ENCODE measurements around the gene MGAT4C. TPM values are rescaled to one million over a fixed set of nuclear protein-coding genes. Genes with fewer than 3 reads are reported as not detected.

The MGAT4C gene
- total RNA-seq, 4 donors from 2014 or later: under 0.01 to 0.60 (median 0.22) TPM; not detected in 1

GRCh38 chr12:86044396-86044795 lies 211.8 kb downstream of the MGAT4C start:
- H3K4me1 ChIP-seq: no peaks in the 10 kb centered on the region
- 84 to 90% methylated on average over 5 of the region's 5 CpGs for WGBS, 2 donors
- H3K27ac ChIP-seq: no peak overlapping the region
- H3K4me3 ChIP-seq: no peak overlapping the region
- H3K27me3 ChIP-seq: no peaks in the 10 kb centered on the region
- DNase-seq (ENCODE audit: low spot score in 2 of 2): no peak
- no peaks in the 10 kb centered on the region for H3K36me3 ChIP-seq
- TF ChIP-seq POLR2A (IDR thresholded peaks at IDR 0.05) (no peak), EP300 (IDR thresholded peaks at IDR 0.05) (no peak)
- peaks cover 0 to 25% (median 0%) of the 10 kb centered on the region in 4 donors for H3K9me3 ChIP-seq

- no peaks in the 10 kb centered on the region for H3K27me3 ChIP-seq
- WGBS, 2 donors: 64 to 82% methylated on average over 3 of the region's 3 CpGs
- no peaks in the 10 kb centered on the region for H3K4me1 ChIP-seq
- H3K4me3 ChIP-seq: no peak overlapping the region
- TF ChIP-seq CTCF (IDR thresholded peaks at IDR 0.05) (no peak), POLR2A (IDR thresholded peaks at IDR 0.05) (no peak), EP300 (IDR thresholded peaks at IDR 0.05) (no peak)
- H3K27ac ChIP-seq: no peak overlapping the region
- no peak for DNase-seq (ENCODE audit: low spot score in 2 of 2)
- H3K36me3 ChIP-seq: no peaks in the 10 kb centered on the region
- H3K9me3 ChIP-seq: peaks cover 0 to 38% (median 0%) of the 10 kb centered on the region in 4 donors
Measured at GRCh38 chr12:86042062-86042461, 214.1 kb downstream of the MGAT4C start.

- no peak overlapping the region for H3K27ac ChIP-seq
- no peak for TF ChIP-seq CTCF (IDR thresholded peaks at IDR 0.05)
- no peak for TF ChIP-seq EP300 (IDR thresholded peaks at IDR 0.05)
- TF ChIP-seq POLR2A (IDR thresholded peaks at IDR 0.05): no peak
- 47 to 60% methylated on average over 3 of the region's 3 CpGs for WGBS, 2 donors
- no peaks in the 10 kb centered on the region for H3K9me3 ChIP-seq
- no peak for DNase-seq (ENCODE audit: low spot score in 2 of 2)
- no peaks in the 10 kb centered on the region for H3K4me1 ChIP-seq
- H3K4me3 ChIP-seq: no peak overlapping the region
- H3K27me3 ChIP-seq: no peaks in the 10 kb centered on the region
- no peaks in the 10 kb centered on the region for H3K36me3 ChIP-seq
Measured at GRCh38 chr12:86018361-86018760, 237.8 kb downstream of the MGAT4C start.

- Histone ChIP-seq H3K4me3 (no peak overlapping the region), H3K27ac (no peak overlapping the region), H3K4me1 (no peaks in the 10 kb centered on the region), H3K9me3 (no peaks in the 10 kb centered on the region), H3K27me3 (no peaks in the 10 kb centered on the region), H3K36me3 (no peaks in the 10 kb centered on the region)
- no peak for TF ChIP-seq EP300 (IDR thresholded peaks at IDR 0.05)
- no peak for TF ChIP-seq CTCF (IDR thresholded peaks at IDR 0.05)
- TF ChIP-seq POLR2A (IDR thresholded peaks at IDR 0.05): no peak
- 90 to 92% methylated on average over 5 of the region's 5 CpGs for WGBS, 2 donors
- DNase-seq (ENCODE audit: low spot score in 2 of 2): no peak
Measured at GRCh38 chr12:86015026-86015425, 241.2 kb downstream of the MGAT4C start.

GRCh38 chr12:86006727-86007126 lies 249.5 kb downstream of the MGAT4C start:
- no peak overlapping the region for H3K4me3 ChIP-seq
- no peak overlapping the region for H3K27ac ChIP-seq
- no peaks in the 10 kb centered on the region for H3K36me3 ChIP-seq
- DNase-seq (ENCODE audit: low spot score in 2 of 2): no peak
- no peak for TF ChIP-seq EP300 (IDR thresholded peaks at IDR 0.05)
- TF ChIP-seq CTCF (IDR thresholded peaks at IDR 0.05): no peak
- no peak for TF ChIP-seq POLR2A (IDR thresholded peaks at IDR 0.05)
- no peaks in the 10 kb centered on the region for H3K27me3 ChIP-seq
- H3K4me1 ChIP-seq: no peaks in the 10 kb centered on the region
- H3K9me3 ChIP-seq: no peaks in the 10 kb centered on the region

GRCh38 chr12:85998074-85998473 lies 258.1 kb downstream of the MGAT4C start:
- Histone ChIP-seq H3K4me1 (no peaks in the 10 kb centered on the region), H3K36me3 (no peaks in the 10 kb centered on the region), H3K27ac (no peak overlapping the region), H3K9me3 (peaks cover 0 to 34% (median under 1%) of the 10 kb centered on the region in 4 donors), H3K27me3 (no peaks in the 10 kb centered on the region), H3K4me3 (no peak overlapping the region)
- 85 to 92% methylated on average over 2 of the region's 2 CpGs for WGBS, 2 donors
- TF ChIP-seq CTCF (IDR thresholded peaks at IDR 0.05) (no peak), EP300 (IDR thresholded peaks at IDR 0.05) (no peak), POLR2A (IDR thresholded peaks at IDR 0.05) (no peak)
- no peak for DNase-seq (ENCODE audit: low spot score in 2 of 2)

Data from tibial nerve (tissue), 4 donors.